ENCODE results near the gene CYP21A2.

DNA sequence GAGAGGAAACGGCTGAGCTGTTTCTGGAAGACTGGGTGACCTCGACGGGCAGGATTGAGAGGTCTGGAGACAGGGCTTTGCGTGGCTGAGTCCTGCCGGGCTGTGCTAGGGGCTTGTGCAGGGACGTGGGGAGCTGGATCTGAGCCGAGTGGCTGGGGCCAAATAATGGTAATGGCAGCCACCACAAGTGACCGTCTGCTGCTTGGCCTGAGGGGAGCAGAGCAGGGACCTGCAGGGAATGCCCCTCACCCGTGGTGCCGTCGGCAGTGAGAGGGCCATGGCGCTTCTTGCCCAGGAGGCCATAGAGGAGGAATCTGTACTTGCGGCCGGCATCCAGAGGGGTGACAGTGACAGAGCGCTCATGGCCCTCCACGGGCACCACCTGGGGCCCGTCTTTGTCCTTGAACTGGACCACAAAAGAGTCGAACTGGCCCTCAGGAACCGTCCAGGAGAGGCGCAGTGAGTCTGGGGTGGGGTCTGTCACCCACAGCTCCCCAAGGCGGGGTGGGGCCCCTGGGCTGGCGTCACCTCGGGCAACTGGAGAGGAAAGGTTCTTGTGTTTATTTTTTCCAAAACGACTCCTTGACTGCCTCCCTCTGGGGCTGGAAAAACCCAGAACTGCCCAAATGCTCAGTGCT is 31.8 kb downstream of the CYP21A2 start:
- TF ChIP-seq POLR2A (IDR thresholded peaks at IDR 0.05): no peak
- TF ChIP-seq, protein P1, sequence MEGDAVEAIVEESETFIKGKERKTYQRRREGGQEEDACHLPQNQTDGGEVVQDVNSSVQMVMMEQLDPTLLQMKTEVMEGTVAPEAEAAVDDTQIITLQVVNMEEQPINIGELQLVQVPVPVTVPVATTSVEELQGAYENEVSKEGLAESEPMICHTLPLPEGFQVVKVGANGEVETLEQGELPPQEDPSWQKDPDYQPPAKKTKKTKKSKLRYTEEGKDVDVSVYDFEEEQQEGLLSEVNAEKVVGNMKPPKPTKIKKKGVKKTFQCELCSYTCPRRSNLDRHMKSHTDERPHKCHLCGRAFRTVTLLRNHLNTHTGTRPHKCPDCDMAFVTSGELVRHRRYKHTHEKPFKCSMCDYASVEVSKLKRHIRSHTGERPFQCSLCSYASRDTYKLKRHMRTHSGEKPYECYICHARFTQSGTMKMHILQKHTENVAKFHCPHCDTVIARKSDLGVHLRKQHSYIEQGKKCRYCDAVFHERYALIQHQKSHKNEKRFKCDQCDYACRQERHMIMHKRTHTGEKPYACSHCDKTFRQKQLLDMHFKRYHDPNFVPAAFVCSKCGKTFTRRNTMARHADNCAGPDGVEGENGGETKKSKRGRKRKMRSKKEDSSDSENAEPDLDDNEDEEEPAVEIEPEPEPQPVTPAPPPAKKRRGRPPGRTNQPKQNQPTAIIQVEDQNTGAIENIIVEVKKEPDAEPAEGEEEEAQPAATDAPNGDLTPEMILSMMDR (IDR thresholded peaks at IDR 0.05): no peak
